ENCODE results near the gene P2RX1. TPM values are rescaled to one million over a fixed set of nuclear protein-coding genes. Genes with fewer than 3 reads are reported as not detected.
"Not testable (repeated sequence)": the region's sequence is repeated elsewhere in the genome, so short reads cannot be mapped to it uniquely, and the experiment has no call there.

The P2RX1 gene
- total RNA-seq, 2 experiments from 2014 or later: 0.34 to 1.0 TPM

GRCh38 chr17:3951003-3951402 is 34.7 kb upstream of the P2RX1 start:
- ATAC-seq (ENCODE audit: poor library complexity) (no peak), DNase-seq (no peak)
- TF ChIP-seq, protein P1, sequence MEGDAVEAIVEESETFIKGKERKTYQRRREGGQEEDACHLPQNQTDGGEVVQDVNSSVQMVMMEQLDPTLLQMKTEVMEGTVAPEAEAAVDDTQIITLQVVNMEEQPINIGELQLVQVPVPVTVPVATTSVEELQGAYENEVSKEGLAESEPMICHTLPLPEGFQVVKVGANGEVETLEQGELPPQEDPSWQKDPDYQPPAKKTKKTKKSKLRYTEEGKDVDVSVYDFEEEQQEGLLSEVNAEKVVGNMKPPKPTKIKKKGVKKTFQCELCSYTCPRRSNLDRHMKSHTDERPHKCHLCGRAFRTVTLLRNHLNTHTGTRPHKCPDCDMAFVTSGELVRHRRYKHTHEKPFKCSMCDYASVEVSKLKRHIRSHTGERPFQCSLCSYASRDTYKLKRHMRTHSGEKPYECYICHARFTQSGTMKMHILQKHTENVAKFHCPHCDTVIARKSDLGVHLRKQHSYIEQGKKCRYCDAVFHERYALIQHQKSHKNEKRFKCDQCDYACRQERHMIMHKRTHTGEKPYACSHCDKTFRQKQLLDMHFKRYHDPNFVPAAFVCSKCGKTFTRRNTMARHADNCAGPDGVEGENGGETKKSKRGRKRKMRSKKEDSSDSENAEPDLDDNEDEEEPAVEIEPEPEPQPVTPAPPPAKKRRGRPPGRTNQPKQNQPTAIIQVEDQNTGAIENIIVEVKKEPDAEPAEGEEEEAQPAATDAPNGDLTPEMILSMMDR (IDR thresholded peaks at IDR 0.05): no peak
- Mint-ChIP-seq H3K36me3 (ENCODE audit: low read depth) (peaks cover 52% of the 10 kb centered on the region), H3K4me3 (no peak overlapping the region), H3K9me3 (no peaks in the 10 kb centered on the region), H3K4me1 (ENCODE audit: low read depth) (peaks cover 1% of the 10 kb centered on the region), H3K27ac (no peak overlapping the region), H3K27me3 (no peaks in the 10 kb centered on the region)
- H3K9me3 ChIP-seq (ENCODE audit: control insufficient read depth in 1 of 2, insufficient read depth in 1 of 2, low read length in 2 of 2): no peaks in the 10 kb centered on the region
- peaks cover 9% of the 10 kb centered on the region for H3K4me1 ChIP-seq (ENCODE audit: insufficient read depth, low read length)
- no peak overlapping the region for H3K4me3 ChIP-seq (ENCODE audit: low read length)
- CTCF ChIA-PET: no interaction called here
- intact Hi-C loops (cut with DNase I, micrococcal nuclease): no loop called here
- POLR2A ChIA-PET: interaction anchor here (0.5 kb wide), 1 partner anchor 30 kb away, joined by 3 read pairs; no protein-coding TSS in a partner anchor
- no peak overlapping the region for H3K27ac ChIP-seq (ENCODE audit: low read depth in 1 of 2, low read length in 2 of 2)
- H3K27me3 ChIP-seq (ENCODE audit: control insufficient read depth in 1 of 2, insufficient read depth in 2 of 2, low read length in 2 of 2): no peaks in the 10 kb centered on the region
- H3K36me3 ChIP-seq (ENCODE audit: insufficient read depth, low read length): peaks cover 85% of the 10 kb centered on the region

GRCh38 chr17:3950584-3950983 is 34.3 kb upstream of the P2RX1 start:
- ChIA-PET CTCF (no interaction called here), POLR2A (no interaction called here)
- ATAC-seq (ENCODE audit: poor library complexity) (no peak), DNase-seq (no peak)
- TF ChIP-seq, protein P1 (IDR thresholded peaks at IDR 0.05): no peak
- H3K4me1 ChIP-seq (ENCODE audit: insufficient read depth, low read length): peaks cover 5% of the 10 kb centered on the region
- no peaks in the 10 kb centered on the region for H3K9me3 Mint-ChIP-seq
- H3K27ac ChIP-seq (ENCODE audit: low read depth in 1 of 2, low read length in 2 of 2): no peak overlapping the region
- intact Hi-C loops (cut with DNase I, micrococcal nuclease): no loop called here
- H3K27me3 Mint-ChIP-seq: no peaks in the 10 kb centered on the region
- no peak overlapping the region for H3K4me3 ChIP-seq (ENCODE audit: low read length)
- H3K36me3 ChIP-seq (ENCODE audit: insufficient read depth, low read length): peaks cover 88% of the 10 kb centered on the region
- H3K27ac Mint-ChIP-seq: no peak overlapping the region
- H3K9me3 ChIP-seq (ENCODE audit: control insufficient read depth in 1 of 2, insufficient read depth in 1 of 2, low read length in 2 of 2): peaks cover 0 to 3% of the 10 kb centered on the region in 2 experiments
- no peaks in the 10 kb centered on the region for H3K4me1 Mint-ChIP-seq (ENCODE audit: low read depth)
- H3K4me3 Mint-ChIP-seq: no peak overlapping the region
- peaks cover 54% of the 10 kb centered on the region for H3K36me3 Mint-ChIP-seq (ENCODE audit: low read depth)
- no peaks in the 10 kb centered on the region for H3K27me3 ChIP-seq (ENCODE audit: control insufficient read depth in 1 of 2, insufficient read depth in 2 of 2, low read length in 2 of 2)

GRCh38 chr17:3949418-3949817 is 33.2 kb upstream of the P2RX1 start:
- POLR2A ChIA-PET: interaction anchor here (3.3 kb wide), 1 partner anchor 15 kb away, joined by 16 read pairs; the partner anchor contains the start of gene ATP2A3
- no peaks in the 10 kb centered on the region for H3K4me1 Mint-ChIP-seq (ENCODE audit: low read depth)
- peak overlapping the region; percentile 30 for H3K27ac Mint-ChIP-seq

DNA sequence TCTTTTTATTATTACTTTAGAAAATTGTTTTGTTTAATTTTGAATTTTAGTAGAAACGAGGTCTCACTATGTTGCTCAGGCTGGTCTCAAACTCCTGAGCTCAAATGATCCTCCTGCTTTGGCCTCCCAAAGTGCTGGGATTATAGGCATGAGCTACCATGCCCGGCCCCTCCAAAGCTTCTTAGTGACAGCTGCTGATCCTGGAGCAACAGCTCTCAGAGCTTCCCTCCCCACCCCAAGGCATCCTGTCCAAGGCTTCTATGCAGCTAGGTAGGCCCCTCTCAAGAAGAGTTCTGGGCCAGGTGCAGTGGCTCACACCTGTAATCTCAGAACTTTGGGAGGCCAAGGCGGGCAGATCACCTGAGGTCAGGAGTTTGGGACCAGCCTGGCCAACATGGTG is 32.3 kb upstream of the P2RX1 start:
- H3K9me3 ChIP-seq (ENCODE audit: control insufficient read depth in 1 of 2, insufficient read depth in 1 of 2, low read length in 2 of 2); H3K4me3 ChIP-seq (ENCODE audit: low read length); H3K4me3 Mint-ChIP-seq; DNase-seq; H3K27ac ChIP-seq (ENCODE audit: low read depth in 1 of 2, low read length in 2 of 2); H3K4me1 ChIP-seq (ENCODE audit: insufficient read depth, low read length); H3K27me3 ChIP-seq (ENCODE audit: control insufficient read depth in 1 of 2, insufficient read depth in 2 of 2, low read length in 2 of 2); H3K4me1 Mint-ChIP-seq (ENCODE audit: low read depth); ATAC-seq (ENCODE audit: poor library complexity); H3K9me3 Mint-ChIP-seq; intact Hi-C loops (cut with DNase I, micrococcal nuclease); H3K27me3 Mint-ChIP-seq: not testable (repeated sequence)
- ChIA-PET POLR2A (interaction anchor here (3.3 kb wide), 1 partner anchor 16 kb away, joined by 16 read pairs; the partner anchor contains the start of gene ATP2A3), CTCF (interaction anchor here (1.1 kb wide), 1 partner anchor 34 kb away, joined by 3 read pairs; no protein-coding TSS in a partner anchor)
- H3K36me3 ChIP-seq (ENCODE audit: insufficient read depth, low read length): peaks cover 91% of the 10 kb centered on the region
- Mint-ChIP-seq H3K36me3 (ENCODE audit: low read depth) (peaks cover 68% of the 10 kb centered on the region), H3K27ac (peak overlapping the region; percentile 16)

More at GRCh38 chr17:3949418-3949817, 33.2 kb upstream of the P2RX1 start:
- Histone ChIP-seq H3K4me1 (ENCODE audit: insufficient read depth, low read length) (no peaks in the 10 kb centered on the region), H3K9me3 (ENCODE audit: control insufficient read depth in 1 of 2, insufficient read depth in 1 of 2, low read length in 2 of 2) (peaks cover 0 to 9% of the 10 kb centered on the region in 2 experiments), H3K27ac (ENCODE audit: low read depth in 1 of 2, low read length in 2 of 2) (no peak overlapping the region), H3K27me3 (ENCODE audit: control insufficient read depth in 1 of 2, insufficient read depth in 2 of 2, low read length in 2 of 2) (no peaks in the 10 kb centered on the region), H3K36me3 (ENCODE audit: insufficient read depth, low read length) (peaks cover 88% of the 10 kb centered on the region), H3K4me3 (ENCODE audit: low read length) (no peak overlapping the region)
- DNase-seq (no peak), ATAC-seq (ENCODE audit: poor library complexity) (no peak)
- no peaks in the 10 kb centered on the region for H3K9me3 Mint-ChIP-seq
- no peaks in the 10 kb centered on the region for H3K27me3 Mint-ChIP-seq
- TF ChIP-seq, protein P1 (IDR thresholded peaks at IDR 0.05): no peak
- H3K36me3 Mint-ChIP-seq (ENCODE audit: low read depth): peaks cover 59% of the 10 kb centered on the region
- H3K4me3 Mint-ChIP-seq: no peak overlapping the region
- CTCF ChIA-PET: no interaction called here
- intact Hi-C loops (cut with DNase I, micrococcal nuclease): no loop called here
